T-cell (primary cell): ENCODE measurements around the gene WDR70. TPM values are rescaled to one million over a fixed set of nuclear protein-coding genes. Genes with fewer than 3 reads are reported as not detected.

ENCODE experiments used
- ATAC-seq, 4 experiments: fragments of 200-7000 bp in 3 of 4; fragments of 150-1000 bp in 1 of 4; cut with Tn5 transposase; replicated peaks in 1 of 4; 1 replicate in 3 of 4; 2 replicates in 1 of 4; pipeline ENCODE4 v1.10.0; 2021; ENCODE audit warnings: moderate library complexity in 3 of 4, mild to moderate bottlenecking in 2 of 4, moderate number of reproducible peaks in 1 of 4
- CTCF ChIA-PET, 2 donors: fragments of 300-600 bp; sonication (Branson Sonifier 250); formaldehyde crosslinking; loops; one replicate each; lab custom pipeline; 2022; ENCODE audit warnings: antibody characterized with exemption in 2 of 2; lab: Charles Lee
- POLR2A ChIA-PET, 2 donors: fragments of 300-600 bp; sonication (Branson Sonifier 250); formaldehyde crosslinking; loops; one replicate each; lab custom pipeline; 2022; ENCODE audit warnings: antibody characterized with exemption in 2 of 2; lab: Charles Lee
- DNase-seq, 35 experiments: peaks; one replicate each; pipeline versions ENCODE4 v3.0.0 to v3.0.0-alpha.2; 2013 to 2023
- H3K27ac ChIP-seq: one replicate; pipeline ENCODE4 v1.5.1; 2013; ENCODE audit warnings: low read length
- H3K27me3 ChIP-seq, 2 experiments: replicated peaks in 1 of 2; 1 replicate in 1 of 2; 2 replicates in 1 of 2; pipeline versions ENCODE4 v1.6.1 to v1.7.0; 2013; ENCODE audit warnings: low read length in 1 of 2, mixed read lengths in 1 of 2; ENCODE audit not compliant: control insufficient read depth in 2 of 2, insufficient read depth in 2 of 2; ENCODE audit errors: extremely low read depth in 1 of 2
- H3K36me3 ChIP-seq, 2 donors: 1 replicate in 1 of 2; 2 replicates in 1 of 2; pipeline versions ENCODE4 v1.6.1 to v1.7.0; 2013; ENCODE audit warnings: low read length in 1 of 2; ENCODE audit not compliant: control insufficient read depth in 2 of 2, insufficient read depth in 1 of 2; ENCODE audit errors: extremely low read depth in 1 of 2
- H3K4me1 ChIP-seq, 2 experiments: 1 replicate in 1 of 2; 2 replicates in 1 of 2; pipeline versions ENCODE4 v1.6.1 to v1.7.0; 2013; ENCODE audit warnings: low read length in 2 of 2, mixed read lengths in 1 of 2; ENCODE audit not compliant: insufficient read depth in 2 of 2, control insufficient read depth in 1 of 2; ENCODE audit errors: extremely low read depth in 1 of 2
- H3K4me3 ChIP-seq, 2 donors: 1 replicate in 1 of 2; 2 replicates in 1 of 2; pipeline versions ENCODE4 v1.5.1 to v1.7.0; 2013; ENCODE audit warnings: mild to moderate bottlenecking in 2 of 2, low read length in 1 of 2, moderate library complexity in 1 of 2; ENCODE audit not compliant: control insufficient read depth in 1 of 2; ENCODE audit errors: extremely low read depth in 1 of 2
- H3K9me3 ChIP-seq: 2 replicates; pipeline ENCODE4 v1.7.0; 2013
- H3K27ac Mint-ChIP-seq, 2 donors: one replicate each; pipeline ENCODE4 v1.8.0; 2020 to 2021; ENCODE audit warnings: mild to moderate bottlenecking in 2 of 2, mixed read lengths in 2 of 2
- H3K27me3 Mint-ChIP-seq, 2 donors: one replicate each; pipeline ENCODE4 v1.8.0; 2021 to 2022; ENCODE audit warnings: mixed read lengths in 2 of 2
- H3K36me3 Mint-ChIP-seq: one replicate; pipeline ENCODE4 v1.8.0; 2021; ENCODE audit warnings: mixed read lengths
- H3K4me1 Mint-ChIP-seq, 3 donors: one replicate each; pipeline ENCODE4 v1.8.0; 2020 to 2022; ENCODE audit warnings: mixed read lengths in 3 of 3, mild to moderate bottlenecking in 1 of 3
- H3K4me3 Mint-ChIP-seq, 3 donors: one replicate each; pipeline ENCODE4 v1.8.0; 2020 to 2022; ENCODE audit warnings: mild to moderate bottlenecking in 3 of 3, mixed read lengths in 3 of 3, moderate library complexity in 3 of 3
- H3K9me3 Mint-ChIP-seq, 3 donors: one replicate each; pipeline ENCODE4 v1.8.0; 2020 to 2022; ENCODE audit warnings: mixed read lengths in 3 of 3
- WGBS: methylation state at CpG from one replicate; pipeline ENCODE4 v1.1.5; 2013; ENCODE audit warnings: missing lambda C conversion rate; ENCODE audit not compliant: insufficient coverage; 5-methylcytosine and 5-hydroxymethylcytosine counted together
- total RNA-seq, 35 experiments: library from RNA in 6 of 35; stranded (reverse) in 6 of 35; fragments of 120-200 nt in 1 of 35; gene quantifications; one replicate each; pipeline versions ENCODE4 v1.2.1 to v1.2.4 and lab custom pipeline; 2013 to 2026

WDR70 gene
- total RNA-seq, 5 donors from 2014 or later (not counting 1 experiment from before 2014, with no cell fraction given): 30.1 to 44.6 (median 37.5) TPM

GRCh38 chr5:37736397-37736796 is 357.3 kb downstream of the WDR70 start:
- Mint-ChIP-seq H3K27me3 (no peaks in the 10 kb centered on the region), H3K9me3 (no peaks in the 10 kb centered on the region), H3K27ac (no peak overlapping the region), H3K4me1 (peaks cover 0 to 20% (median 15%) of the 10 kb centered on the region in 3 donors), H3K4me3 (no peak overlapping the region), H3K36me3 (peaks cover 66% of the 10 kb centered on the region)
- peaks cover 0 to 3% of the 10 kb centered on the region in 2 experiments for H3K4me1 ChIP-seq
- no CpG with 5 or more reads among the region's 2 CpGs for WGBS
- no peak for ATAC-seq
- no peak overlapping the region for H3K4me3 ChIP-seq
- H3K36me3 ChIP-seq: peaks cover 0 to 9% of the 10 kb centered on the region in 2 donors
- no peaks in the 10 kb centered on the region for H3K9me3 ChIP-seq
- no peak overlapping the region for H3K27ac ChIP-seq
- POLR2A ChIA-PET: no interaction called here
- CTCF ChIA-PET: no interaction called here
- no peak for DNase-seq
- H3K27me3 ChIP-seq: no peaks in the 10 kb centered on the region

GRCh38 chr5:37737326-37738056 is 358.4 kb downstream of the WDR70 start:
- no peak for DNase-seq
- H3K4me1 ChIP-seq: peaks cover 0 to 3% of the 10 kb centered on the region in 2 experiments
- ChIA-PET CTCF (no interaction called here), POLR2A (no interaction called here)
- H3K4me3 ChIP-seq: no peak overlapping the region
- no peaks in the 10 kb centered on the region for H3K9me3 ChIP-seq
- peaks cover 0 to 12% of the 10 kb centered on the region in 2 donors for H3K36me3 ChIP-seq
- Mint-ChIP-seq H3K9me3 (no peaks in the 10 kb centered on the region), H3K4me1 (peaks cover 0 to 20% (median 15%) of the 10 kb centered on the region in 3 donors), H3K27me3 (no peaks in the 10 kb centered on the region), H3K4me3 (no peak overlapping the region), H3K27ac (no peak overlapping the region), H3K36me3 (peaks cover 72% of the 10 kb centered on the region)
- 100% methylated on average over 1 of the region's 4 CpGs for WGBS
- H3K27ac ChIP-seq: no peak overlapping the region
- H3K27me3 ChIP-seq: no peaks in the 10 kb centered on the region
- no peak for ATAC-seq

GRCh38 chr5:37738057-37738691 is 359.1 kb downstream of the WDR70 start:
- Histone ChIP-seq H3K4me3 (no peak overlapping the region), H3K36me3 (peaks cover 0 to 10% of the 10 kb centered on the region in 2 donors), H3K9me3 (no peaks in the 10 kb centered on the region), H3K27ac (no peak overlapping the region), H3K4me1 (peaks cover 0 to 3% of the 10 kb centered on the region in 2 experiments), H3K27me3 (no peaks in the 10 kb centered on the region)
- no peak overlapping the region for H3K27ac Mint-ChIP-seq
- no peak overlapping the region for H3K4me3 Mint-ChIP-seq
- no peaks in the 10 kb centered on the region for H3K27me3 Mint-ChIP-seq
- peaks cover 0 to 20% (median 15%) of the 10 kb centered on the region in 3 donors for H3K4me1 Mint-ChIP-seq
- ChIA-PET POLR2A (no interaction called here), CTCF (no interaction called here)
- peak in 2 of 4 experiments; percentile 54 to 67 for ATAC-seq
- WGBS: 20% methylated on average over 1 of the region's 4 CpGs
- H3K36me3 Mint-ChIP-seq: peaks cover 72% of the 10 kb centered on the region
- DNase-seq: peak in 6 of 35 experiments; percentile 3 to 47 (median 4)
- no peaks in the 10 kb centered on the region for H3K9me3 Mint-ChIP-seq

- Histone ChIP-seq H3K27ac (no peak overlapping the region), H3K4me3 (no peak overlapping the region), H3K9me3 (no peaks in the 10 kb centered on the region), H3K27me3 (no peaks in the 10 kb centered on the region), H3K36me3 (peaks cover 0 to 9% of the 10 kb centered on the region in 2 donors), H3K4me1 (peaks cover 0 to 3% of the 10 kb centered on the region in 2 experiments)
- CTCF ChIA-PET: no interaction called here
- Mint-ChIP-seq H3K9me3 (no peaks in the 10 kb centered on the region), H3K4me3 (no peak overlapping the region), H3K4me1 (peaks cover 0 to 20% (median 15%) of the 10 kb centered on the region in 3 donors), H3K27me3 (no peaks in the 10 kb centered on the region), H3K27ac (no peak overlapping the region), H3K36me3 (peaks cover 77% of the 10 kb centered on the region)
- DNase-seq (no peak), ATAC-seq (no peak)
- no CpG with 5 or more reads among the region's 5 CpGs for WGBS
- POLR2A ChIA-PET: no interaction called here
Measured at GRCh38 chr5:37738865-37739488, 359.9 kb downstream of the WDR70 start.

GRCh38 chr5:37739817-37740261 is 360.7 kb downstream of the WDR70 start:
- DNase-seq (no peak), ATAC-seq (no peak)
- ChIA-PET CTCF (no interaction called here), POLR2A (no interaction called here)
- Mint-ChIP-seq H3K27ac (no peak overlapping the region), H3K4me1 (peaks cover 0 to 20% (median 15%) of the 10 kb centered on the region in 3 donors), H3K36me3 (peaks cover 79% of the 10 kb centered on the region), H3K27me3 (no peaks in the 10 kb centered on the region), H3K9me3 (peaks cover 4 to 8% (median 6%) of the 10 kb centered on the region in 3 donors), H3K4me3 (no peak overlapping the region)
- Histone ChIP-seq H3K4me1 (peaks cover 0 to 3% of the 10 kb centered on the region in 2 experiments), H3K27ac (no peak overlapping the region), H3K9me3 (no peaks in the 10 kb centered on the region), H3K27me3 (no peaks in the 10 kb centered on the region), H3K36me3 (peaks cover 0 to 9% of the 10 kb centered on the region in 2 donors), H3K4me3 (no peak overlapping the region)
- whole genome bisulfite sequencing: no CpG with 5 or more reads among the region's 2 CpGs

GRCh38 chr5:37740331-37741066 is 361.4 kb downstream of the WDR70 start:
- Mint-ChIP-seq H3K27me3 (no peaks in the 10 kb centered on the region), H3K9me3 (peaks cover 4 to 8% (median 6%) of the 10 kb centered on the region in 3 donors), H3K27ac (no peak overlapping the region), H3K4me1 (peaks cover 0 to 20% (median 15%) of the 10 kb centered on the region in 3 donors), H3K4me3 (no peak overlapping the region), H3K36me3 (peaks cover 76% of the 10 kb centered on the region)
- Histone ChIP-seq H3K9me3 (no peaks in the 10 kb centered on the region), H3K27ac (no peak overlapping the region), H3K27me3 (no peaks in the 10 kb centered on the region), H3K4me3 (no peak overlapping the region), H3K36me3 (peaks cover 0 to 7% of the 10 kb centered on the region in 2 donors), H3K4me1 (peaks cover 0 to 3% of the 10 kb centered on the region in 2 experiments)
- CTCF ChIA-PET: no interaction called here
- ATAC-seq (no peak), DNase-seq (no peak)
- POLR2A ChIA-PET: interaction anchor here in 1 of 2 donors (0.6 kb wide), 1 partner anchor 243 kb away, joined by 10 read pairs; no protein-coding TSS in a partner anchor
